Measurements from ENCODE around the gene CCDC188.

Gene CCDC188

GRCh38 chr22:20179455-20180244 lies 28.8 kb upstream of the CCDC188 start:
- TF ChIP-seq, protein P1, sequence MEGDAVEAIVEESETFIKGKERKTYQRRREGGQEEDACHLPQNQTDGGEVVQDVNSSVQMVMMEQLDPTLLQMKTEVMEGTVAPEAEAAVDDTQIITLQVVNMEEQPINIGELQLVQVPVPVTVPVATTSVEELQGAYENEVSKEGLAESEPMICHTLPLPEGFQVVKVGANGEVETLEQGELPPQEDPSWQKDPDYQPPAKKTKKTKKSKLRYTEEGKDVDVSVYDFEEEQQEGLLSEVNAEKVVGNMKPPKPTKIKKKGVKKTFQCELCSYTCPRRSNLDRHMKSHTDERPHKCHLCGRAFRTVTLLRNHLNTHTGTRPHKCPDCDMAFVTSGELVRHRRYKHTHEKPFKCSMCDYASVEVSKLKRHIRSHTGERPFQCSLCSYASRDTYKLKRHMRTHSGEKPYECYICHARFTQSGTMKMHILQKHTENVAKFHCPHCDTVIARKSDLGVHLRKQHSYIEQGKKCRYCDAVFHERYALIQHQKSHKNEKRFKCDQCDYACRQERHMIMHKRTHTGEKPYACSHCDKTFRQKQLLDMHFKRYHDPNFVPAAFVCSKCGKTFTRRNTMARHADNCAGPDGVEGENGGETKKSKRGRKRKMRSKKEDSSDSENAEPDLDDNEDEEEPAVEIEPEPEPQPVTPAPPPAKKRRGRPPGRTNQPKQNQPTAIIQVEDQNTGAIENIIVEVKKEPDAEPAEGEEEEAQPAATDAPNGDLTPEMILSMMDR (conservative IDR thresholded peaks at IDR 0.05; ENCODE audit: control insufficient read depth, insufficient read depth, low read depth, low read length): no peak
- no peak for DNase-seq (ENCODE audit: low read depth)
- H3K4me3 ChIP-seq (ENCODE audit: control insufficient read depth, low read depth, low read length): no peak overlapping the region

- no peak for DNase-seq (ENCODE audit: low read depth)
- TF ChIP-seq, protein P1 (conservative IDR thresholded peaks at IDR 0.05; ENCODE audit: control insufficient read depth, insufficient read depth, low read depth, low read length): no peak
Observed at GRCh38 chr22:20178915-20179227, 28.0 kb upstream of the CCDC188 start.

DNA sequence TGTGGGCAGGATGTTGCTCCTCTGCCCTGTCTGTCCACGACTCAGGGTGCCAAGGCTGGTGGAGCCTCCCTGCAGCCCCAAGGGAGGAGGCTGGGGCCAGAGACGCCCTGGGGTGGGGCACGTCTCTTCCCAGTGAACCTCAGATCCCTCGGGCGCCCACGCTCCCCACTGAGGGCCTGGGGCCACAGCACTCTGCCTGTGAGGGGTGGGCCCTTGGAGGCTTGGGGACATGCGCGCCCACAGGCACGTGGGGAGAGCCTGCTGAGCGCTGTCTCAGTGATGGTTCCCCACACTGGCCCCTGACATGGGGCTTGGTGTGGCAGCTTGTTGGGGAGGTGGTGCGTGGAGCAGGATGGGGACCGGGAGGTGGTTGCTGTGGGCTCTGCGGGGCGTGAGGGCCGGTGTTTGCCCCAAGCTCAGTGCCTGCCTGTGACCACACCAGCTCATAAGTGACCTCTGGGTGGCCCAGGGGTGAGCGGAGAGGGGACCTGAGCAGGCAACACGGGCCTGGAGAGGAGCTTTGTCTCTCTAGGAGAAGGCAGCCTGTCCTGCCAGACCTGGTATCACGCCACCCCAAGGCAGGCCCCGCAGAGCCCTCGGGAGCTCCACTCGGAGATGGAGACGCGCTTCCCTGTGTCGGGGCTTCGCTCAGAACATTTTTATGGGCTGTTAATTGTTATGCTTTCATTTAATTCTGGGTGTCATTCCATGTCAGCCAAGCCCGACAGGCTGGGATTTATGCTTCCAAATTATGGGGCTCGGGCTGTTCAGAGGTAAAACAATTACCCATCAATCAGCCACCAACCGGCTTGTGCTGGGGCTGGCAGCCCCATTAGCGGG lies 27.4 kb upstream of the CCDC188 start:
- TF ChIP-seq, protein P1 (conservative IDR thresholded peaks at IDR 0.05; ENCODE audit: control insufficient read depth, insufficient read depth, low read depth, low read length): no peak
- no peak for DNase-seq (ENCODE audit: low read depth)
- H3K4me3 ChIP-seq (ENCODE audit: control insufficient read depth, low read depth, low read length): no peak overlapping the region

More at GRCh38 chr22:20178915-20179227, 28.0 kb upstream of the CCDC188 start:
- no peak overlapping the region for H3K4me3 ChIP-seq (ENCODE audit: control insufficient read depth, low read depth, low read length)

DNA sequence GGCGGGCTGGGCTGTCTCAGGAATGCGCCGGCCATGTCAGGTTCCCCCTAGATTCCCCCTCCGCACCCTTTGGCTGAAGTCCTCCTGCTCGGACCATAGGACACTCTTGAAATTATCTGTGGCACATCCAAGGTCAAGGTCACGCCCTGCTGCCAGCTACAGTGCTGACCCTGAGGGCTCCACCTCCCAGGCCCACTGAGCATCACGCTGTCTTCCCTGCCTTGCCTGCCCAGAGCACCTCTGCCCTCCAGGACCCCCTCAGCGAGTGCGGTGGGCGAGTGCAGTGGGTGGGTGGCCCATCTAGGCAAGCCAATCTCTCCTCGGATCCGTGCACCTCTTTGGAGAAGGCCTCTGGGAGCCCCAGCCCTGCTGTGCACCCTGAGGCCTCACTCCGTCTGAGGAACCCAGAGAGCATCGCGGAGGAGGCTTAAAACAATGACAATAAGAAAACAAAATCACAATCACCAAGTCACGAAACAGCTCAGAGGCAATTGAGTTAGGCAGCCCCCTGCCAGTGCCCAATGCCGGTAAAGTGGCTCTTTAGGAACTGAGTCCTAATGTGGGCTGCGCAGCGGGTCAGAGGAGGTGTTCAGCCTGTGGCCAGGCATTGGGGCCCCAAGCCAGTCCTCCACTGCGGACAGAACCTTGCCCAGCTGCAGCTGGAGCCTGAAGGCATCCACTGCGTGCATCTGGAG lies 26.5 kb upstream of the CCDC188 start:
- TF ChIP-seq, protein P1 (conservative IDR thresholded peaks at IDR 0.05; ENCODE audit: control insufficient read depth, insufficient read depth, low read depth, low read length): no peak
- no peak overlapping the region for H3K4me3 ChIP-seq (ENCODE audit: control insufficient read depth, low read depth, low read length)
- no peak for DNase-seq (ENCODE audit: low read depth)

GRCh38 chr22:20176421-20177085 lies 25.7 kb upstream of the CCDC188 start:
- no peak for DNase-seq (ENCODE audit: low read depth)
- TF ChIP-seq, protein P1 (conservative IDR thresholded peaks at IDR 0.05; ENCODE audit: control insufficient read depth, insufficient read depth, low read depth, low read length): no peak
- H3K4me3 ChIP-seq (ENCODE audit: control insufficient read depth, low read depth, low read length): no peak overlapping the region

DNA sequence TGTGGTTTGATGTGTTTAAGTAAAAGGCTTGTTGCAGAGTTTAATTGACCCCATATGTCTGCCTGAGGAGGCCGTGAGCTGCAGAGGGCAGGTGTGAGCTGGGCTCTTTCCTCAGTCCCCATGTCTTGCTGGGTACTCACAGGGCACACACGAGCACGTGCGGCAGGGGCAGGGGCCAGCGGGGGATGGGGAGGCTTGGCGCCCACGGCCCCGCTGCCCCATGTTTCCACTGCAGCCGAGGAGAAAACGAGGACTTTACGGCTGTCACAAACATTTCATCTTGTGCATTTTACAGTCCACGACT lies 24.7 kb upstream of the CCDC188 start:
- H3K4me3 ChIP-seq (ENCODE audit: control insufficient read depth, low read depth, low read length): no peak overlapping the region
- DNase-seq (ENCODE audit: low read depth): peak; percentile 15
- TF ChIP-seq, protein P1 (conservative IDR thresholded peaks at IDR 0.05; ENCODE audit: control insufficient read depth, insufficient read depth, low read depth, low read length): no peak
